ENCODE data around the gene GPR39.

GRCh38 chr2:132618734-132619133 lies 202.1 kb downstream of the GPR39 start:
- no peak for TF ChIP-seq POLR2AphosphoS5 (IDR thresholded peaks at IDR 0.05)
- no peak for TF ChIP-seq POLR2A (IDR thresholded peaks at IDR 0.05; ENCODE audit: low read depth)

All from esophagus muscularis mucosa (tissue), 2 donors.